GM18868 (cell line): ENCODE results near the gene SLC3A2.

Experiments used
- ATAC-seq: cut with Tn5 transposase; IDR thresholded peaks from one replicate; pipeline ENCODE4 v1.9.1; 2021; ENCODE audit warnings: mild to moderate bottlenecking, moderate library complexity; ENCODE audit not compliant: unreplicated experiment

The SLC3A2 gene

DNA sequence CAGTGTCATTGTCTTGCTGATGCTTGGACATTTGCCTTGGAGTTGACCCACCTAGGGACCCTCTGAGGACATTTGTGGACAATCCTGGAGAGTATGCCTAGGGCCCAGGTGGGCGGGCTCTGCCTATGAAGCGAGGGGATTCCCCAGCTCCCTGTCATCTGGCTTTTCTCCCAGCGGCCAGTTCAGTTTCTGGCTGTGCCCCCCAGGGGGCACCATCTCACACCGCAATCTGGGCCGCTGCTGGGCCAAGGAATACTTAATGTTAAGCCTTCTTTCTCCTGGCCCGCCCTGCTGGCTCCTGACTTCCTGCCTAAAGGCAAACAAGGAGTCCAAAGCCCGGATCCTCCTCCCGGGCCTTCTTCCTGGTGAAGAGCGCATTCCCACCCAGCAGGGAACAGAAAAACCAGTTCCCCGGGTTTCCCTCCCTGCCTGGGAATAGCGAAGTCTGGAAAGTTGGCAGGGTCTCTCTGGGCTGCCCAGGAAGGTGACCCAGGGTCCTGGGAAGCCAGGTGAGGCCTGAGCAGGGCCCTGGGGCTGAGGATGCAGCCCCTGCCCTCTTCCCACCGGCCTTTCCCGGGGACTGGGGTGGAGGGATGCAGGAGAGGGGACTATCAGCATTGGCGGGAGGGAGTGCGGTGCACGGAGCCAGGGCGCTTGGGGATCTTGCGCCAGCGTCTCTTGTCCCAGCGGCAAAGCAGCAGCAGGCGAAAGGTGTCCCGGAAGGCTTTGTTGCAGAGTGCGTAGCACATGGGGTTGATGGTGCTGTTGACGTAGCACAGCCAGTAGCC is 28.6 kb downstream of the SLC3A2 start:
- ATAC-seq, result no peak

GRCh38 chr11:62910141-62910882 is 29.6 kb downstream of the SLC3A2 start:
- ATAC-seq, result no peak

DNA sequence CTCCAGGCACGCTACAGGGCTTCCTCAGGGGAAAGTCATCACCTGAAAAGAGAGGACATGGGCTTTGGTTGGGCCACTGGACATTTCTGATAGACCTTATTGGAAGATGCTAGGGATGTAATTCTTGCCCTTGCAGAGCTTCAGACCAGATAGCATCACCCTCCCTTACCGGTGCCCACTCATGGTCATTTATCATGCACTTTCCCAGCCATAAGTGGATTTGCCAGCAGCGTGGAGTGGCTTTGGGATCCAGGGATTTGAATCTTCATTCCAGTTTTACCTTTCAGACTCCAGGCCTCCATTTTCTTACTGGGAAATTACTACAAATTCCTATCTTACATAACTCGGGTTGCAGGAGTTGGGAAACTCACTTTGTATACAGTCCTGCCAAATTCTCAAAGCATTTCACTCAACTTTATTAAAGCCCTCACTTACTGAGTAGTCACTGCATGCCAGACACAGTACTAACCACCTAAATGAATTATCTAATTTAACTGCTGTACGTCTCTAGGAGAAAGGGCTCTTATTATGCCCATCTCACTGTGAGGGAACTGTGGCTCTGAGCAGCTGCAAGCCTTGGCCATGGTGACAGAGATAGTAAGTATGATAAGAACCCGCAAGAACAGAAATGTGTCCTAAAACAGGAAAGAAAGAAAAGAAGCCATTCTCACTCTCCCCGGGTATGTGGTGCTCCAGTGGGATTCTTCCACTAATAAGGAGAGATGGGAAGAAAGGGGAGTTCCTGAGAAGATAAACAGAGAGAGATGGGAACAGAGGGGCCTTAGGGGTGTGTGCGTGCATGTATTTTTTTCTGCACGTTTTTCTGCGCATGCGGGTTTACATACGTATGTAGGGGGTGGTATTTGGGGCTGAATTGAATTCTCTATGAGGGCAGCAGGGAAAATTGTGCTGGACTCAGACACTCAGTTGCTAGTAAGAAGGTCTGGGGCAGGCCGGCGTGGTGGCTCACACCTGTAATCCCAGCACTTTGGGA is 30.7 kb downstream of the SLC3A2 start:
- no peak for ATAC-seq

GRCh38 chr11:62912268-62912667 is 31.6 kb downstream of the SLC3A2 start:
- no peak for ATAC-seq

GRCh38 chr11:62914416-62914815 is 33.7 kb downstream of the SLC3A2 start:
- ATAC-seq, result no peak

DNA sequence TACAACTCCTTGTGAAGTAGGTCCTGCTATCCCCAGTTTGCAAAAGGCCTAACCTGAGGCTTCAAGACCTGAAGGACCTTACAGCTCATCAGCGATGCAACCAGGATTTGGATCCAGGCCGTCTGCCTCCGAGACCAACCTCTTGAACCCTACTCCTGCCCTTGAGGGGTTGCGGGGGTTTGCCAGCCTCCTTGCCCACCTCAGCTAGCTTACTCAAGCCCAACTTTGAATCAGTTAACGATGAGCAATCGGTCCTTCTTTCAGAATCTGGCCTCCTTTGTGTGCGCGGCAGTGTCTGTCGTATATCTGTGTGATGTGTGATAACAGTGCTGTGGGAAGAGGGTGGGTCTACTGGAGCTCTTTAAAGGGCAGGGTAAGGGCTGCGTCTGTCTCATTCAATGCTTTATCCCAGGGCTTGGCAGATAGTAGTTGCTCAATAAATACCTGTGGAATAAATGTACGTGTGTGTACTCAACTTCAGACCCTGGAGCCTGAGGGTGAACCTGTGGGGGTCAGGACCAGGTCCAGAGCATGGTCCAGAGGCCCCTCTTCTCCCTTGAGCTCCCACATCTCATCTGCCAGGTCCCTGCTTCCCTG is 37.3 kb downstream of the SLC3A2 start:
- ATAC-seq, result no peak

DNA sequence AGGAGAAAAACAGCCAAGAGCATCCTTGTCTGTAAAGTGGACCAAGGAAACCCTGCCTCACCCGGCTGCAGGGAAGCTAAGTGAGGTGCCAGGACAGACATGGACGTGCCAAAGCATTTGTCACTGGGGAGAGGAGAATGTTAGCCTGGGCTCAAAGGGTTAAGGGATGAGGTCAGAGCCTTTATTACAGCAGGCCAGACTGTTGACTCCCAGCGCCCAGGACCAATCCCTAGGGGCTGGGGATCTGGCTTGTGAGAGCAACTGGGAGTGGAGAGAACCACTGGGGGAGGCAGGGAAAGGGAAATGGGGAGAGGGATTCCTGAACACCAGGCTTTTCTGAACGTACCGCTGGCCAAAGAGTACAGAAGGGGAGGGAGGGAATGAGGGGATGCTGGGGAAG is 37.8 kb downstream of the SLC3A2 start:
- no peak for ATAC-seq

- ATAC-seq, result no peak
Measured at GRCh38 chr11:62919476-62919875, 38.8 kb downstream of the SLC3A2 start.

DNA sequence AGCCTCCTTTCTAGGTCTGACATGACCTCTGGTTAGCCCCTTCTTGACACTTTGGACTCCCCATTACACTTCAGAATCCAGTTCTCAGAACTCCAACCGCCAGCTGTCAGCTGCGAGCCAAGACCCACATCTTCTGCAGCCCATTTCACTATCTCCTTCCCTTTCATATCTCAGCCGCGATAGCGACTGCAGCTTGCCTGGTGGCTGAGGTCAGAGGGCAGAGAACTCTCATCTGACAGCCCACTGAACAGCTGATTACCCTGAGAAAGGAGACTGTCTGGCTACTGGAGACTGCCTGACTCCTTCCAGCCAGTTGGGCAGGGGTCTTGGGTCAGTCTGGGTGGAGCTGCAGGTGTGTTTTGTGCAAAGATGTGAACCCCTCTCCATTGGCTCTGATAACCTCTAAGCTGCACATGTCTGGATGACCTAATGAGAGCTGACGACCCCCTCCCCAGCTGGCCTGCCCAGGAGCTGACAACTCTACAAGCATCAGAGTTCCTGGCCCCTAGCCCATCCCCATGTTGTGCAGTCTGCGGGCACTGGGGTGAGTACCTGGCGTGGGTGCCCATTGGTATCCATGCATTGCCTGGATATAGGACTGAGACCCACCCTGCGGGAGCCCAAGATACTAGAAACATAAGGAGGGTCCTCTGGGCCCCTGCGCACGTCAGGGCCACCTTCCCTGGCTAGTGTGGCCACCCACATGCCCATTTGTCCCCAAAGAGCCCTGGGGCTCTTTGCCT is 39.4 kb downstream of the SLC3A2 start:
- ATAC-seq, result no peak

- no peak for ATAC-seq
Measured at GRCh38 chr11:62921201-62921572, 40.5 kb downstream of the SLC3A2 start, which contains the start of gene CHRM1. Gene CHRM1, minus strand, starts transcription at chr11:62921363. Its CDS starts 10,263 bp downstream, at chr11:62911100.

DNA sequence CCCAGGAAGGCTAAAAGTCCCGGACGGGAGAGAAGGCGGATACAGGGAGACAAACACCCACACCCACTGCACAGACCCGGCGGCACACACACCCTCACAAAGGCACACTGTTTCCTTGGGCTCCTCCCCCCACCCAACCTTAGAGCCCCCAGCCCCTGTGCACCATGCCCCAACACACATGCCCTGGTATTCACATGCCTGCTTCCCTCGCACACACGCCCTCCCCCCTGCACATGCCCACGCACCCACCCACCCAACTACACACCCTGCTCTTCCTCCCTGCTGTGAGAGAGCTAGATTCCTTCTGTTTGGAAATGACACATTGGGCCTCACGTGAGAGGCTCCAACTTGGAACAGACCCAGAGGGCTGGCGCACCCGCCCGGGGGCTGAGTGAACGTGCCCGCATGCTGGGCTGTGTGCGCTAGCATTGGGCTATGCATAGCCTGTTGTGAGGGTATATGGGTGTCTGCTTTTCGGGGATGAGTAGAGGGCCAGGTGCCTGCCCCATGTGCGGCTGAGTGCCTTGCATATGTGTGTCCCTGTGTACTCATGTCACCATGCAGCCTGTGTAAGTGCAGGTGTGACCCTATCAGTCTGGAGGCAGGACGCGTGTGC is 41.0 kb downstream of the SLC3A2 start:
- ATAC-seq, result no peak

DNA sequence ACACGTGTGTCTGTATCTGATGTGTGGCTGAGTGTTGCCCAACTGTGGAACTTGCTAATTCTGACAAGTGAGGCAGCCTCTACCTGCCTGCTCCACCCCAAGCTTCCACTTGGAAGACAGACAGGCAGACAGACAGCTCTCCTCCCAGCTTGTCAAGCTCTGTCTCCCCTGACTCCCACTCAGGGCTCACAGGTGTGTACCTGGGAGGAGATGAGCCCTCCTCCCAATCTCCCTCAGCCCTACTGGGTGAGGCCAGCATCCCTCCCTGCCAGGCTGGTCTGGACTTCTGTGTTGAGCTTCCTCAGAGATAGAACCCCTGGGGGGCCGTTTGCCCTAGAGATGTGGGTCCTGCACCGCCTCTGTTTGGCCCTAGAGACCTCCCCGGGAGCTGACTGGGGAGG is 41.5 kb downstream of the SLC3A2 start:
- ATAC-seq, result no peak

DNA sequence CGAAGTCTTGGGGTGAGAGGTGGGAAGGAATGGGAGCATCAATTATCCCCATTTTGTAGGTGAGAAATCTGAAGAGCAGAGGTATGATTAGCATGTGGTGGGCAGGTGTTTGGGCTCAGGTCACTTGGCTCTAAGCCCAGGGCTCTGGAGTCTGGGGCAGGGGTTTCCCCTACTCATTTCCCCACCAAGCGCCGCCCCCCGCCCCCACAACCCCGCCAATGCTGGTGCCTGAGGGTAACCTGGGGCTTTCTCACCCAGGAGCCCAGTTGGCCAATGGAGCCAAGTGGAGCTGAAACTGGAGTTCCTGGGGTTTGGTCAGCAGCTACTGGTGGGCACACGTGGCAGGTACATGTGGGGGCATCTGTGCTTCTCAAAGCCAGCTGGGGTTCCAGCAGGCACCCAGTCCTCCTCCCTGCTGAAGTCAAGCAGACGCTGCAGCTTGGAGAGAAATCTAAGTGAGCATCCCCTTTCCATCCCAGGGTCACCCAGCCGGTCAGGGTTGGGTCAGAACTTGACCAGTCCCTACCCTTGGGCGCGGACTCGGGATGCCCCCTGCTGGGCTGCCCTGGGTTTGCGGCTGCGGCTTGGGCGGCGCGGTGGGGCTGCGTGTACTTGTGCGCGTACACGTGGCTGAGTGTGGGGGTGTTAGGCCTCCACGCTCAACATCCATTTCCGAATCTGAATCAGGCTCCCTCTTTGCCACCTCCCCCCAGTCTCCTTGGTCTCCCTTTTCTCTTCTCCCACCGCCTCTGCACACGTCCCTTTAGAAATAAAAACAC is 42.1 kb downstream of the SLC3A2 start:
- ATAC-seq, result no peak

- ATAC-seq, result peak; percentile 45
Measured at GRCh38 chr11:62923601-62924411, 43.1 kb downstream of the SLC3A2 start.

DNA sequence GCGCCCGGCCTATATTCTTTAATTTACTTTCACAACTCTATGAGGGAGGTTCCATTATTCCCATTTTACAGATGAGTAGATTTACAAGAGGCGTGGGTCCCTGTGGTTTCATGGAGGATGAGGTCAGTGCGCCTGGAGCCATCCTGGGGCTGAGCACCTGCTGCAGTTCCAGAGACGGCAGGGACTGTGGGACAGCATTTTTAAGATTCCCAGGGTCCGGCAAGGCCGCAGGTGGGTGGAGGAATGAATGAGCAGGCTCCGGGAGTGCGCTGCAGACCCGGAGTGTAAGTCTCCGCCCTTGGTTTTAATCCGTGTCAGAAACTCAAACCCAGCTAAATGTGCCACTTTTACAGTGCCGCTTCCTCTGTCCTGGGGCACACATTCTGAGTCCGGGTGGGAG is 44.6 kb downstream of the SLC3A2 start:
- no peak for ATAC-seq

GRCh38 chr11:62925745-62926679 is 45.3 kb downstream of the SLC3A2 start:
- no peak for ATAC-seq
